Activated naive CD8-positive, alpha-beta T cell treated with anti-CD3 and anti-CD28 coated beads for 36 hours (primary cell): ENCODE data around the gene ADAMTSL1. TPM values are rescaled to one million over a fixed set of nuclear protein-coding genes. Genes with fewer than 3 reads are reported as not detected.

Experiments used
- DNase-seq: peaks from one replicate; pipeline ENCODE4 v3.0.0; 2021
- H3K27ac Mint-ChIP-seq: one replicate; pipeline ENCODE4 v1.8.0; 2022; ENCODE audit warnings: mild to moderate bottlenecking, moderate library complexity, mixed read lengths
- H3K27me3 Mint-ChIP-seq: one replicate; pipeline ENCODE4 v1.8.0; 2022; ENCODE audit warnings: mild to moderate bottlenecking, mixed read lengths
- H3K36me3 Mint-ChIP-seq: one replicate; pipeline ENCODE4 v1.8.0; 2021; ENCODE audit warnings: mild to moderate bottlenecking, mixed read lengths
- H3K4me1 Mint-ChIP-seq: one replicate; pipeline ENCODE4 v1.8.0; 2021; ENCODE audit warnings: mixed read lengths
- H3K4me3 Mint-ChIP-seq: one replicate; pipeline ENCODE4 v1.8.0; 2022; ENCODE audit warnings: mild to moderate bottlenecking, moderate library complexity, mixed read lengths
- H3K9me3 Mint-ChIP-seq: one replicate; pipeline ENCODE4 v1.8.0; 2022; ENCODE audit warnings: mixed read lengths
- total RNA-seq, 2 experiments: library from RNA; stranded (reverse); gene quantifications; one replicate each; pipeline ENCODE4 v1.2.3, GENCODE V29; 2021

The ADAMTSL1 gene
- total RNA-seq, 2 experiments from 2014 or later: not detected

GRCh38 chr9:18786911-18787650, 313.1 kb downstream of the ADAMTSL1 start:
- Mint-ChIP-seq H3K9me3 (no peaks in the 10 kb centered on the region), H3K27me3 (peaks cover 4% of the 10 kb centered on the region)

GRCh38 chr9:18788256-18788655, 314.3 kb downstream of the ADAMTSL1 start:
- H3K36me3 Mint-ChIP-seq: no peaks in the 10 kb centered on the region
- DNase-seq: no peak
- no peaks in the 10 kb centered on the region for H3K4me1 Mint-ChIP-seq
- no peak overlapping the region for H3K27ac Mint-ChIP-seq
- no peak overlapping the region for H3K4me3 Mint-ChIP-seq
- peaks cover 4% of the 10 kb centered on the region for H3K27me3 Mint-ChIP-seq
- H3K9me3 Mint-ChIP-seq: no peaks in the 10 kb centered on the region

More at GRCh38 chr9:18786911-18787650, 313.1 kb downstream of the ADAMTSL1 start:
- no peak for DNase-seq
- Mint-ChIP-seq H3K27ac (no peak overlapping the region), H3K4me1 (no peaks in the 10 kb centered on the region), H3K4me3 (no peak overlapping the region), H3K36me3 (no peaks in the 10 kb centered on the region)

GRCh38 chr9:18791074-18791473, 317.1 kb downstream of the ADAMTSL1 start:
- Mint-ChIP-seq H3K27me3 (peaks cover 4% of the 10 kb centered on the region), H3K4me1 (no peaks in the 10 kb centered on the region), H3K36me3 (no peaks in the 10 kb centered on the region), H3K27ac (no peak overlapping the region), H3K9me3 (no peaks in the 10 kb centered on the region), H3K4me3 (no peak overlapping the region)
- DNase-seq: no peak

DNA sequence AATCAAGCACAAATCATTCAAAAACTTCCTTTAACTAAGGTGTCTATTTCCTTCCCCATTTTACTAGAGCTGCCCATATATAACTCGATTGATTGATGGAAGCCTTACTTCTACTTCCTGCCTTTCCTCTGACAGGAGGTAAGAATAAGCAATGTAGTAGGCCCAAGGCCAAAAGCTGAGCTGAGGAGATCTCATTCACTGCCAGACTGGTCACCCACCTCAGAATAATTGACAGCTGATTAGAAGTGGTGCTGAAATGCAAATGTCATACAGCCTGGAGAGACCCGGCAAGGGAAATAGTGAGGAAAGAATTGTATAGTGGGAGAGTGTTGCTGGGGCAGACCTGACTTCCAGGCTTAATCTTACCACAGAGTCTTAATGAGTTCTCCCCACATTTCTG, 319.2 kb downstream of the ADAMTSL1 start:
- no peak overlapping the region for H3K4me3 Mint-ChIP-seq
- DNase-seq: no peak
- H3K27me3 Mint-ChIP-seq: peaks cover 4% of the 10 kb centered on the region
- H3K4me1 Mint-ChIP-seq: no peaks in the 10 kb centered on the region
- no peaks in the 10 kb centered on the region for H3K9me3 Mint-ChIP-seq
- no peaks in the 10 kb centered on the region for H3K36me3 Mint-ChIP-seq
- H3K27ac Mint-ChIP-seq: no peak overlapping the region

DNA sequence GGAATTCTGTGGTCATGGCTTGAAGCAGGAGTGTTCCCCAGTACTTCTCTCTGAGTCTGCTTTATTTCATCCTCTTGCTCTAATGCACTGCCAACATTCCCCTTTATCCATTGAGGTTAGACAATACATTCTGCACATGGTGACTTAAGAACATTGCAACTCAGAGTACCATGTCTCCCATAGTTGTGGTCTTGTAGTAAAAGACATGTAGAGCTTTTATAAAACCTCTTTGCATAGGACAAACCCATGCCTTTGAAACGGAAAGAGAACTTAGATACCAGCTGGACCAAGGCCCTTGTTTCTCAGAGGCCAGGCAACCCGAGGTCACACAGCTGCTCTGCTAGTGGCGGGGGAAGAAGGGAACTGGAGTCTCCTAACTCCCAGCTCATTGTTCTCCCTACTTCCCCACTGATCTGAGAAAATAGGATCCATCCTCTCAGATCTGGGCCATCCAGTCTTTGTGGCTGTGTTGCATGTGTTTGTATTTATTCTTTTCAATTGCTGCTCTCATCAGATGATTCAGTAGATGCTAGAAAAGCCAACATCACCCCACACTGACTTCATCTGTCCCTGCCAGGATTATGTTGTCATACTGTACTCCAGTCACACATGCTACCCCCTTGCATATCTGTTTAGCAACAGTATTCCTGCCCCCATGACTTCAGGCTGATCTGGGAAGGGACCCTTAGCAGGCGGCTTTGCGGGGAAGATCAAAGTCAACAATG, 322.2 kb downstream of the ADAMTSL1 start:
- no peak overlapping the region for H3K27ac Mint-ChIP-seq
- no peaks in the 10 kb centered on the region for H3K36me3 Mint-ChIP-seq
- DNase-seq: no peak
- no peaks in the 10 kb centered on the region for H3K4me1 Mint-ChIP-seq
- no peaks in the 10 kb centered on the region for H3K9me3 Mint-ChIP-seq
- H3K27me3 Mint-ChIP-seq: peaks cover 3% of the 10 kb centered on the region
- H3K4me3 Mint-ChIP-seq: no peak overlapping the region

- no peak overlapping the region for H3K27ac Mint-ChIP-seq
- H3K27me3 Mint-ChIP-seq: no peaks in the 10 kb centered on the region
- H3K36me3 Mint-ChIP-seq: no peaks in the 10 kb centered on the region
- no peaks in the 10 kb centered on the region for H3K9me3 Mint-ChIP-seq
- no peak overlapping the region for H3K4me3 Mint-ChIP-seq
- no peaks in the 10 kb centered on the region for H3K4me1 Mint-ChIP-seq
- DNase-seq: no peak
These were observed 322.8 kb downstream of the ADAMTSL1 start for GRCh38 chr9:18796696-18797270.

- Mint-ChIP-seq H3K36me3 (no peaks in the 10 kb centered on the region), H3K27me3 (no peaks in the 10 kb centered on the region), H3K4me1 (no peaks in the 10 kb centered on the region), H3K9me3 (no peaks in the 10 kb centered on the region), H3K4me3 (no peak overlapping the region), H3K27ac (no peak overlapping the region)
- no peak for DNase-seq
These were observed 324.2 kb downstream of the ADAMTSL1 start for GRCh38 chr9:18798106-18798505.

GRCh38 chr9:18798508-18799290, 324.7 kb downstream of the ADAMTSL1 start:
- no peak overlapping the region for H3K27ac Mint-ChIP-seq
- H3K4me1 Mint-ChIP-seq: no peaks in the 10 kb centered on the region
- H3K9me3 Mint-ChIP-seq: no peaks in the 10 kb centered on the region
- H3K4me3 Mint-ChIP-seq: no peak overlapping the region
- H3K27me3 Mint-ChIP-seq: no peaks in the 10 kb centered on the region
- no peak for DNase-seq
- no peaks in the 10 kb centered on the region for H3K36me3 Mint-ChIP-seq

GRCh38 chr9:18799428-18799827, 325.5 kb downstream of the ADAMTSL1 start:
- Mint-ChIP-seq H3K27ac (no peak overlapping the region), H3K36me3 (no peaks in the 10 kb centered on the region), H3K4me3 (no peak overlapping the region), H3K4me1 (no peaks in the 10 kb centered on the region), H3K27me3 (no peaks in the 10 kb centered on the region), H3K9me3 (no peaks in the 10 kb centered on the region)
- DNase-seq: no peak

- Mint-ChIP-seq H3K27ac (no peak overlapping the region), H3K36me3 (no peaks in the 10 kb centered on the region), H3K4me1 (no peaks in the 10 kb centered on the region), H3K27me3 (peaks cover 3% of the 10 kb centered on the region), H3K9me3 (no peaks in the 10 kb centered on the region), H3K4me3 (no peak overlapping the region)
- DNase-seq: no peak
These were observed 326.6 kb downstream of the ADAMTSL1 start for GRCh38 chr9:18800579-18800978.

DNA sequence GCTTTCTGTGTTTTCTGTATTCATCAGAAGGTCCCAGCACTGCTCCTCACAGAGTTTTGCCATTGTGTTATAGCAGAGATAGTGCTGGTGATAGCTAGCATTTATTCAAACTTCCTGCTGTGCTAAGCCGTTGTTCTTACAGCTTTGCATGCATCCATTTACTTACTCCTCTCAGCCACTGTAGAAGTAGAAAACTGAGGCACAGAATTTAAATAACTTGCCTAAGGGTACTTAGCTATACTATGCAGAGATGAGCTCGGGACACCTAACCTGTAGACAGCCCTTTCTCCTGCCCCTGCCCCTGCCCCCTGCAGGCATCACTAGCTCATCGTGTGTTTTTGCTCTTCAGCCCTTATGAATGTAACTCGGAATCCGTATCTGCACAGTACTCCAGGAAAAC, 331.4 kb downstream of the ADAMTSL1 start:
- no peak overlapping the region for H3K27ac Mint-ChIP-seq
- DNase-seq: no peak

DNA sequence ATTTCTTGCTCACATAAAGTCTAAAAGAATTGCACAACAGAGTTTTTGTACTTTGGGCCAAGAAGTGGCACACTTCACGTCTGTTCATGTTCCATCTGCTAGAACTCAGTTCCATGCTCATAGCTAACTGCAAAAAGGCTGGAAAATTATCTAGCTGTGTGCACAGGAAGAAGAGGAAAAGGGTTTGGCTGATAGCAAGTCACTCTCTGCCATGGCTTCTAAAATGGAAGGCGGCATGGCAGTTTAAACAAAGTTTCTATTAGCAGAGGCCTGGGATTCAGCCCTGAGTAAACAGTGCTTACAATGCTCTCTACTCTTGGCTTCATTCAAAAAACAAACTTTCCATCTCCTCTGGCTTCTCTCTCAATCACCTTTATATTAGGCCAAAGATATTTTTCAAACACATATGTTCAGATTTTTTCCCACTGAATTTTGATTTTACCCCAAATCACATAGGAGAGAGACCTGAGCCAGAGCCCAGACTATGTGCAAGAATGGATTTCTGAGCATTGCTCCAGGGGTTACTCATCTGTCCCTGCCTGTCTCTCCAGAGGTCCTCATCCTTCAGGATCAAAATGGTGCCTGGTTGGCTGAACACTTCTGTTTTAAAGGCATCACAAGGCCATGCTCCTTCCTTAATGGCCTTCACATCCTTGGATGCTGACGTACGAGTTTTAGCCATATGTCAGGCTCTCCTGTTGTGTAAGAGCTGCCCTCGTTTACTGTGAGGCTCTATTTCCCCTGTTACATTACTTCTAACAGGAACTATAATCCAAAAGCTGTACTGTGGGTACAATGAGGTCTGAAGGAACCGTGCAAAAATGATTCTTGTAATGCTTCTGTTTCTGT, 332.5 kb downstream of the ADAMTSL1 start:
- H3K9me3 Mint-ChIP-seq: no peaks in the 10 kb centered on the region
- no peak for DNase-seq
- no peaks in the 10 kb centered on the region for H3K4me1 Mint-ChIP-seq
- no peak overlapping the region for H3K27ac Mint-ChIP-seq
- no peaks in the 10 kb centered on the region for H3K36me3 Mint-ChIP-seq
- no peak overlapping the region for H3K4me3 Mint-ChIP-seq
- peaks cover 3% of the 10 kb centered on the region for H3K27me3 Mint-ChIP-seq

More for the DNA sequence above, 331.4 kb downstream of the ADAMTSL1 start:
- H3K36me3 Mint-ChIP-seq: no peaks in the 10 kb centered on the region
- H3K27me3 Mint-ChIP-seq: peaks cover 3% of the 10 kb centered on the region
- H3K9me3 Mint-ChIP-seq: no peaks in the 10 kb centered on the region
- no peaks in the 10 kb centered on the region for H3K4me1 Mint-ChIP-seq
- H3K4me3 Mint-ChIP-seq: no peak overlapping the region

DNA sequence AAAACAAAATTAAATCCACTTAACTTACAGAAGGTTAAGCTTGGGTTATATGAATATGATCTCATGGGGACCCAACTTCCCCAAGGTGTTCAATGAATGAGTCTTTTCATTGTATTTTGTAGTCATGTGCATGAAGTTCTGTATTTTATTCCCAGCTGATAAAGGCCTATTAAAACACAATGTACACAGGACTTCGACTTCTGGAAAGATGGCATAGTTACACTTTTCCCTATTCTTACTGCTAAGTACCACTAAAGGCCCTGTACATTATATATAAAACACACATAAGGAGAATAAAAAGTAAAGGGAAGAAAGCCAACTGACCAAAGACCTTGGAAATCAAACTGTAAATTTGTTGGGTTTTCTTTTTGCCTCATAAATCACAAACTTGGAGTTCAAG, 336.6 kb downstream of the ADAMTSL1 start:
- no peaks in the 10 kb centered on the region for H3K4me1 Mint-ChIP-seq
- no peaks in the 10 kb centered on the region for H3K36me3 Mint-ChIP-seq
- H3K4me3 Mint-ChIP-seq: no peak overlapping the region
- DNase-seq: no peak
- no peaks in the 10 kb centered on the region for H3K9me3 Mint-ChIP-seq
- H3K27ac Mint-ChIP-seq: no peak overlapping the region
- peaks cover 5% of the 10 kb centered on the region for H3K27me3 Mint-ChIP-seq

GRCh38 chr9:18811171-18811570, 337.2 kb downstream of the ADAMTSL1 start:
- H3K27me3 Mint-ChIP-seq: peaks cover 9% of the 10 kb centered on the region
- H3K9me3 Mint-ChIP-seq: no peaks in the 10 kb centered on the region
- no peaks in the 10 kb centered on the region for H3K36me3 Mint-ChIP-seq
- H3K27ac Mint-ChIP-seq: no peak overlapping the region
- no peak overlapping the region for H3K4me3 Mint-ChIP-seq
- no peaks in the 10 kb centered on the region for H3K4me1 Mint-ChIP-seq
- DNase-seq: no peak
